Astrocyte (in vitro differentiated cells and primary cell): ENCODE results near the gene ZMYND11. TPM values are rescaled to one million over a fixed set of nuclear protein-coding genes. Genes with fewer than 3 reads are reported as not detected.

Experiments used
- DNase-seq: peaks from one replicate; pipeline ENCODE4 v3.0.0-alpha.2; 2010; ENCODE audit warnings: low read depth
- FAIRE-seq: peaks from 2 replicates; lab custom pipeline; 2011; peaks lifted over from hg19 to GRCh38; lab: Jason Lieb, UNC
- H2AFZ ChIP-seq: 2 replicates; pipeline ENCODE4 v1.6.0; 2012; ENCODE audit warnings: low read depth, low read length, inconsistent platforms
- H3K27ac ChIP-seq: 2 replicates; pipeline ENCODE4 v1.5.1; 2011; ENCODE audit warnings: low read depth, low read length, inconsistent platforms
- H3K27me3 ChIP-seq: 2 replicates; pipeline ENCODE4 v1.6.0; 2011; ENCODE audit warnings: low read length, inconsistent platforms; ENCODE audit not compliant: insufficient read depth
- H3K36me3 ChIP-seq: 2 replicates; pipeline ENCODE4 v1.5.1; 2011; ENCODE audit warnings: low read length, inconsistent platforms; ENCODE audit not compliant: insufficient read depth
- H3K4me1 ChIP-seq: 2 replicates; pipeline ENCODE4 v1.5.1; 2011; ENCODE audit warnings: low read length, inconsistent platforms; ENCODE audit not compliant: insufficient read depth
- H3K4me2 ChIP-seq: 2 replicates; pipeline ENCODE4 v1.6.0; 2012; ENCODE audit warnings: low read length, inconsistent platforms
- H3K4me3 ChIP-seq: 2 replicates; pipeline ENCODE4 v1.5.1; 2011; ENCODE audit warnings: low read depth, mild to moderate bottlenecking, low read length, inconsistent platforms; ENCODE audit not compliant: insufficient read depth
- H3K79me2 ChIP-seq: 2 replicates; pipeline ENCODE4 v1.6.0; 2012; ENCODE audit warnings: mild to moderate bottlenecking, low read length, inconsistent platforms; ENCODE audit not compliant: insufficient read depth
- H3K9ac ChIP-seq: 2 replicates; pipeline ENCODE4 v1.6.0; 2012; ENCODE audit warnings: mild to moderate bottlenecking, low read length, inconsistent platforms
- H3K9me3 ChIP-seq: 2 replicates; pipeline ENCODE4 v1.5.1; 2012; ENCODE audit warnings: low read depth, mild to moderate bottlenecking, low read length, inconsistent platforms; ENCODE audit not compliant: insufficient read depth
- H4K20me1 ChIP-seq: 2 replicates; pipeline ENCODE4 v1.6.0; 2012; ENCODE audit warnings: low read length, inconsistent platforms; ENCODE audit not compliant: insufficient read depth
- H3K27ac Mint-ChIP-seq: one replicate; pipeline ENCODE4 v1.8.0; 2021; ENCODE audit warnings: mild to moderate bottlenecking, mixed read lengths; ENCODE audit not compliant: unreplicated experiment
- H3K27me3 Mint-ChIP-seq: one replicate; pipeline ENCODE4 v1.8.0; 2021; ENCODE audit warnings: low read depth, mixed read lengths; ENCODE audit not compliant: unreplicated experiment
- H3K36me3 Mint-ChIP-seq: one replicate; pipeline ENCODE4 v1.8.0; 2021; ENCODE audit warnings: low read depth, mixed read lengths; ENCODE audit not compliant: unreplicated experiment
- H3K4me1 Mint-ChIP-seq: one replicate; pipeline ENCODE4 v1.8.0; 2021; ENCODE audit warnings: low read depth, mixed read lengths; ENCODE audit not compliant: unreplicated experiment
- H3K4me3 Mint-ChIP-seq: one replicate; pipeline ENCODE4 v1.8.0; 2021; ENCODE audit warnings: mild to moderate bottlenecking, moderate library complexity, mixed read lengths; ENCODE audit not compliant: unreplicated experiment
- H3K9me3 Mint-ChIP-seq: one replicate; pipeline ENCODE4 v1.8.0; 2021; ENCODE audit warnings: mild to moderate bottlenecking, mixed read lengths; ENCODE audit not compliant: unreplicated experiment
- CTCF ChIP-seq: IDR thresholded peaks from 2 replicates; pipeline ENCODE4 v1.5.1; 2011; ENCODE audit warnings: low read depth, mild to moderate bottlenecking, inconsistent platforms, low read length, moderate library complexity; ENCODE audit not compliant: insufficient read depth
- EZH2 ChIP-seq: IDR thresholded peaks from 2 replicates; pipeline ENCODE4 v1.6.1; 2012; ENCODE audit warnings: mild to moderate bottlenecking, low read length, inconsistent platforms; ENCODE audit not compliant: insufficient read depth
- total RNA-seq: library from RNA; stranded (reverse); gene quantifications from 2 replicates; pipeline ENCODE4 v1.2.1, GENCODE V29; 2021

ZMYND11 gene
- total RNA-seq, 1 donor from 2014 or later = 37.9 TPM

DNA sequence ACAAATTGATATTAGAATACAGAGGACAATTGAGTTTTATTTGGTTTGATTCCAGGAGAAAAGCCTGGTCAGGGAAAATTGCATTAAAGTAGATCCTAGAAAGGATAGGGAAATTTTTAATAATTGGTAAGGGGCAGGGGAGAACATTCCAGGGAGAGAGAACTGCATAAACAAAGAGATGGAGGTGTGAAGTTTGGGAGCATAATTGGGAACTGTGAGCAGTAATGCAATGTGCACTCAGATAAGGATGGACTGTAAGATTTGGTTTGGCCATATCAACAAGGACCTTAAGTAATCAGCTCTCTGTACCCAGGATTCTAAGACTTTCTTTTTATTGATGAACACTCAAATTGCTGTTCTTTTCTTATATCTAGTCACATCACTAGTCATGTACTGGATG lies 41.4 kb downstream of the ZMYND11 start:
- H3K79me2 ChIP-seq = peaks cover 32% of the 10 kb centered on the region
- no peak overlapping the region for H3K4me3 ChIP-seq
- Mint-ChIP-seq H3K36me3 (no peaks in the 10 kb centered on the region), H3K27ac (no peak overlapping the region), H3K9me3 (no peaks in the 10 kb centered on the region), H3K4me1 (peaks cover 6% of the 10 kb centered on the region), H3K4me3 (no peak overlapping the region), H3K27me3 (no peaks in the 10 kb centered on the region)
- H3K27ac ChIP-seq = no peak overlapping the region
- no peaks in the 10 kb centered on the region for H3K27me3 ChIP-seq
- DNase-seq = no peak
- H3K9ac ChIP-seq = no peak overlapping the region
- no peaks in the 10 kb centered on the region for H3K36me3 ChIP-seq
- TF ChIP-seq CTCF (no peak), EZH2 (no peak)
- no peaks in the 10 kb centered on the region for H3K4me1 ChIP-seq
- H3K4me2 ChIP-seq = no peak overlapping the region
- no peak overlapping the region for H2AFZ ChIP-seq
- FAIRE-seq = no peak
- H3K9me3 ChIP-seq = no peaks in the 10 kb centered on the region
- H4K20me1 ChIP-seq = peaks cover 28% of the 10 kb centered on the region

- peaks cover 24% of the 10 kb centered on the region for H4K20me1 ChIP-seq
- no peak for FAIRE-seq
Measured at GRCh38 chr10:178208-178607, 43.0 kb downstream of the ZMYND11 start.

More at GRCh38 chr10:178208-178607, 43.0 kb downstream of the ZMYND11 start:
- no peak overlapping the region for H3K4me3 Mint-ChIP-seq
- peak; percentile 17 for TF ChIP-seq CTCF
- TF ChIP-seq EZH2 = no peak
- H3K27ac Mint-ChIP-seq = no peak overlapping the region
- no peak overlapping the region for H3K9ac ChIP-seq
- H3K9me3 Mint-ChIP-seq = peaks cover 1% of the 10 kb centered on the region
- no peaks in the 10 kb centered on the region for H3K27me3 ChIP-seq
- peaks cover 32% of the 10 kb centered on the region for H3K79me2 ChIP-seq
- H3K4me3 ChIP-seq = no peak overlapping the region
- H3K9me3 ChIP-seq = no peaks in the 10 kb centered on the region
- peaks cover 12% of the 10 kb centered on the region for H3K4me1 ChIP-seq
- no peak overlapping the region for H3K27ac ChIP-seq
- H2AFZ ChIP-seq = no peak overlapping the region
- peaks cover under 1% of the 10 kb centered on the region for H3K36me3 ChIP-seq
- H3K36me3 Mint-ChIP-seq = peaks cover 7% of the 10 kb centered on the region
- H3K4me2 ChIP-seq = no peak overlapping the region
- H3K4me1 Mint-ChIP-seq = peaks cover 6% of the 10 kb centered on the region
- peak; percentile 46 for DNase-seq
- no peaks in the 10 kb centered on the region for H3K27me3 Mint-ChIP-seq
